ENCODE data around the gene ZDBF2.

GRCh38 chr2:206274434-206275311 lies at the start of gene ZDBF2:
- TF ChIP-seq CTCF (IDR thresholded peaks at IDR 0.05) (no peak), EZH2 (IDR thresholded peaks at IDR 0.05; ENCODE audit: borderline replicate concordance, insufficient read depth, low read depth, low read length, poor library complexity, severe bottlenecking) (no peak)

Data from B cell (primary cell).